ENCODE data around the gene L3MBTL4. TPM values are rescaled to one million over a fixed set of nuclear protein-coding genes. Genes with fewer than 3 reads are reported as not detected.
"Not testable (repeated sequence)": the region's sequence is repeated elsewhere in the genome, so short reads cannot be mapped to it uniquely, and the experiment has no call there.

L3MBTL4 gene
- total RNA-seq, 1 experiment from 2014 or later: 10.6 TPM

- H3K27ac ChIP-seq: no peak overlapping the region
- H3K36me3 ChIP-seq: no peaks in the 10 kb centered on the region
- no peak for DNase-seq (ENCODE audit: low read depth in 1 of 2, low spot score in 2 of 2)
- no peaks in the 10 kb centered on the region for H3K9me3 ChIP-seq (replicated peaks)
- no peaks in the 10 kb centered on the region for H3K27me3 ChIP-seq (replicated peaks)
- H3K4me1 ChIP-seq (replicated peaks): peaks cover 36% of the 10 kb centered on the region
- H3K4me3 ChIP-seq: no peak overlapping the region
These were observed 16.7 kb downstream of the L3MBTL4 start for GRCh38 chr18:6397931-6398566.

DNA sequence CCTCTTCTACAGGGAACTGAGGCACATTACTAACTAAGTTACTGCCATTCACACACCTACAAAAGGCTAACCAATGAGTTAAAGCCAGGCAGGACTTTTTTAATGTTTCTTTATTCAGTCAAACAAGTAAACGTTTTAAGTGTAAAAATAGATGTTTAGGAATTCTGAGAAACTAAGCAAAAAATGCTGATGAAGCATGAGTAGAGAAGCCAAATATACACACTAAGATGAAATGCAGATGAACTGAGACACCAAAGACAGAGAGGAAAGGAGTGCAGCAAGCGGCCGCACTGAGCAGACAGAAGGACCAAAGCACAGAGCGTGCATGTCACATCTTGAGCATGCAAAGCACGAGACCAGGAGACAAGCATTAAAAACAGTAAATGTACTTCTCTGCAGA is 17.9 kb downstream of the L3MBTL4 start:
- Histone ChIP-seq H3K9me3 (replicated peaks) (no peaks in the 10 kb centered on the region), H3K4me1 (replicated peaks) (peaks cover 36% of the 10 kb centered on the region), H3K4me3 (no peak overlapping the region), H3K27ac (peak overlapping the region; percentile 64), H3K36me3 (no peaks in the 10 kb centered on the region), H3K27me3 (replicated peaks) (no peaks in the 10 kb centered on the region)
- DNase-seq (ENCODE audit: low read depth in 1 of 2, low spot score in 2 of 2): no peak

- no peaks in the 10 kb centered on the region for H3K27me3 ChIP-seq (replicated peaks)
- H3K36me3 ChIP-seq: no peaks in the 10 kb centered on the region
- H3K9me3 ChIP-seq (replicated peaks): no peaks in the 10 kb centered on the region
- peak overlapping the region; percentile 64 for H3K27ac ChIP-seq
- peak; percentile 79 to 89 for DNase-seq (ENCODE audit: low read depth in 1 of 2, low spot score in 2 of 2)
- peaks cover 36% of the 10 kb centered on the region for H3K4me1 ChIP-seq (replicated peaks)
- H3K4me3 ChIP-seq: no peak overlapping the region
These were observed 18.4 kb downstream of the L3MBTL4 start for GRCh38 chr18:6396276-6396675.

DNA sequence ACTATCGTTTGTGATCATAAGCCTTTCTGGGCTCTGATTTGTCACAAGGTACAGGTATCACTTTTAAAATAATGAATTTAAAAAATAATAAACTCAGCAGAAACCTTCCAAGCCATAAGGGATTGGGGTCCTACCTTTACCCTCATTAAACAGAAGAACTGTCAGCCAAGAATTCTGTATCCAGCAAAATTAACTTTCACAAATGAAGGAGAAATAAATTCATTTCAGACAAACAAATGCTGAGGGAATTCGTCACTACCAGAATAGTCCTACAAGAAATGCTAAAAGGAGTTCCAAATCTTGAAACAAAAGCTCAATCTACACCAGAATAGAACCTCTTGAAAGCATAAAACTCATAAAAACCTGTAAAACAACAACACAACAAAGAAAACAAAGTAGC is 25.7 kb downstream of the L3MBTL4 start:
- DNase-seq (ENCODE audit: low read depth in 1 of 2, low spot score in 2 of 2): no peak
- Histone ChIP-seq H3K27ac (no peak overlapping the region), H3K27me3 (replicated peaks) (no peaks in the 10 kb centered on the region), H3K9me3 (replicated peaks) (no peaks in the 10 kb centered on the region), H3K4me1 (replicated peaks) (no peaks in the 10 kb centered on the region), H3K4me3 (no peak overlapping the region), H3K36me3 (no peaks in the 10 kb centered on the region)

DNA sequence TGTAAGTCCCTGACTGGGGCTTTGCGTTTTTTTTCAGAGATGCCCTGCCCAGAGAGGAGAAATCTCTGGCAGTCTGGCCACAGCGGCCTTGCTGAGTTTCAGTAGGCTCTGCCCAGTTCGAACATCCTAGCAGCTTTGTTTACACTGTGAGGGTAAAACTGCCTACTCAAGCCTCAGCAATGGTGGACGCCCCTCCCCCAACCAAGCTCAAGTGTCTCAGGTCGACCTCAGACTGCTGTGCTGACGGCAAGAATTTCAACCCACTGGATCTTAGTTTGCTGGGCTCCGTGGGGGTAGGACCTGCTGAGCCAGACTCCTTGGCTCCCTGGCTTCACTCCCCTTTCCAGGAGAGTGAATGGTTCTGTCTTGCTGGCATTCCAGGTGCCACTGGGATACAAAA is 31.7 kb downstream of the L3MBTL4 start:
- no peaks in the 10 kb centered on the region for H3K27me3 ChIP-seq (replicated peaks)
- H3K4me1 ChIP-seq (replicated peaks): peaks cover 9% of the 10 kb centered on the region
- no peak overlapping the region for H3K27ac ChIP-seq
- DNase-seq (ENCODE audit: low read depth in 1 of 2, low spot score in 2 of 2): no peak
- H3K36me3 ChIP-seq: no peaks in the 10 kb centered on the region
- no peak overlapping the region for H3K4me3 ChIP-seq
- no peaks in the 10 kb centered on the region for H3K9me3 ChIP-seq (replicated peaks)

DNA sequence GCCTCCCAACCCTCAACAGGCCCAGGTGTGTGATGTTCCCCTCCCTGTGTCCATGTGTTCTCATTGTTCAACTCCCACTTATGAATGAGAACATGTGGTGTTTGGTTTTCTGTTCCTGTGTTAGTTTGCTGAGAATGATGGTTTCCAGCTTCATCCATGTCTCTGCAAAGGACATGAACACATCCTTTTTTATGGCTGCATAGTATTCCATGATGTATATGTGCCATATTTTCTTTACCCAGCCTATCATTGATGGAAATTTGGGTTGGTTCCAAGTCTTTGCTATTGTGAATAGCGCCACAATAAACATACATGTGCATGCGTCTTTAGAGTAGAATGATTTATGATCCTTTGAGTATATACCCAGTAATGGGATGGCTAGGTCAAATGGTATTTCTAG is 37.2 kb downstream of the L3MBTL4 start:
- peaks cover 11% of the 10 kb centered on the region for H3K4me1 ChIP-seq (replicated peaks)
- not testable (repeated sequence) for H3K36me3 ChIP-seq; H3K27me3 ChIP-seq (replicated peaks); DNase-seq (ENCODE audit: low read depth in 1 of 2, low spot score in 2 of 2); H3K4me3 ChIP-seq; H3K9me3 ChIP-seq (replicated peaks); H3K27ac ChIP-seq

DNA sequence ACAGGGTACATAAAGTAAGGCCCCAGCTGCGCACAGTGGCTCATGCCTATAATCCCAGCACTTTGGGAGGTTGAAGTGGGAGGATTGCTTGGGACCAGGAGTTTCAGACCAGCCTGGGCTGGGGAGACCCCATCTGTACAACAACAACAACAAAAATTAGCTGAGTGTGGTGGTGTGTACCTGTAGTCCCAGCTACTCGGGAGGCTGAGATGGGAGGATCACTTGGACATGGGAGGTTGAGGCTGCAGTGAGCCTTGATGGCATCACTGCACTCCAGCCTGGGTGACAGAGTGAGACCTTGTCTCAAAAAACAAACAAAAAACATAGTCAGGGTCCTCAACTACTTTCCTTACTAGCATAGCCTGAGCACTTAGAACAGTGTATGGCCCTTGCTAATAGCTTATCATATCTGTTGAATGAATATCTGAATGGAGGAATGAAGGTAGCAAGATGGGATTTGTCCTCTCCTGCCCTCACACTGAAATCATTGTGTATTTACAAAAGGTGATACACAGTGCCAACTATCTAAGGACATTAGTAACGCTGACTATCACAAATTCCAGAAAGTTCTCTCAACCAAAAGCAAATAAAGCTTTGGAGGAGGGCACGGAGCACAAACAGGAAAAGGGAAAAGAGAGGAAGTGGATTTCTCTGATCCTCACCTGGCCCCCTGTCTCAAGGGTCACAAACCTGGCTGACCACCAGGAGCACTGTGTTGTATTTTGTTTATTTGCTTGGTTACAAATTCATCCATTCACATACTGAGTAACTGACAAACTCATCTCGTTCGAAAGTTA is 38.1 kb downstream of the L3MBTL4 start:
- no peak for DNase-seq (ENCODE audit: low read depth in 1 of 2, low spot score in 2 of 2)
- Histone ChIP-seq H3K36me3 (no peaks in the 10 kb centered on the region), H3K27me3 (replicated peaks) (no peaks in the 10 kb centered on the region), H3K9me3 (replicated peaks) (no peaks in the 10 kb centered on the region), H3K4me1 (replicated peaks) (peaks cover 11% of the 10 kb centered on the region), H3K27ac (no peak overlapping the region), H3K4me3 (no peak overlapping the region)

GRCh38 chr18:6374935-6375529 is 39.7 kb downstream of the L3MBTL4 start:
- no peak for DNase-seq (ENCODE audit: low read depth in 1 of 2, low spot score in 2 of 2)
- Histone ChIP-seq H3K9me3 (replicated peaks) (no peaks in the 10 kb centered on the region), H3K4me3 (no peak overlapping the region), H3K27ac (peak overlapping the region; percentile 13; the same call in 1 of the 2 replicates), H3K36me3 (no peaks in the 10 kb centered on the region), H3K4me1 (replicated peaks) (peaks cover 22% of the 10 kb centered on the region), H3K27me3 (replicated peaks) (no peaks in the 10 kb centered on the region)

GRCh38 chr18:6374340-6374739 is 40.4 kb downstream of the L3MBTL4 start:
- H3K36me3 ChIP-seq: no peaks in the 10 kb centered on the region
- H3K4me3 ChIP-seq: no peak overlapping the region

GRCh38 chr18:6373187-6373586 is 41.5 kb downstream of the L3MBTL4 start:
- H3K27ac ChIP-seq: no peak overlapping the region
- peaks cover 24% of the 10 kb centered on the region for H3K4me1 ChIP-seq (replicated peaks)
- H3K9me3 ChIP-seq (replicated peaks): no peaks in the 10 kb centered on the region
- no peak for DNase-seq (ENCODE audit: low read depth in 1 of 2, low spot score in 2 of 2)
- H3K4me3 ChIP-seq: no peak overlapping the region
- H3K36me3 ChIP-seq: no peaks in the 10 kb centered on the region
- no peaks in the 10 kb centered on the region for H3K27me3 ChIP-seq (replicated peaks)

More at GRCh38 chr18:6374340-6374739, 40.4 kb downstream of the L3MBTL4 start:
- peak in 1 of 2 experiments; percentile 72 for DNase-seq (ENCODE audit: low read depth in 1 of 2, low spot score in 2 of 2)
- H3K9me3 ChIP-seq (replicated peaks): no peaks in the 10 kb centered on the region
- H3K4me1 ChIP-seq (replicated peaks): peaks cover 23% of the 10 kb centered on the region
- H3K27me3 ChIP-seq (replicated peaks): no peaks in the 10 kb centered on the region
- peak overlapping the region; percentile 13; the same call in 1 of the 2 replicates for H3K27ac ChIP-seq

DNA sequence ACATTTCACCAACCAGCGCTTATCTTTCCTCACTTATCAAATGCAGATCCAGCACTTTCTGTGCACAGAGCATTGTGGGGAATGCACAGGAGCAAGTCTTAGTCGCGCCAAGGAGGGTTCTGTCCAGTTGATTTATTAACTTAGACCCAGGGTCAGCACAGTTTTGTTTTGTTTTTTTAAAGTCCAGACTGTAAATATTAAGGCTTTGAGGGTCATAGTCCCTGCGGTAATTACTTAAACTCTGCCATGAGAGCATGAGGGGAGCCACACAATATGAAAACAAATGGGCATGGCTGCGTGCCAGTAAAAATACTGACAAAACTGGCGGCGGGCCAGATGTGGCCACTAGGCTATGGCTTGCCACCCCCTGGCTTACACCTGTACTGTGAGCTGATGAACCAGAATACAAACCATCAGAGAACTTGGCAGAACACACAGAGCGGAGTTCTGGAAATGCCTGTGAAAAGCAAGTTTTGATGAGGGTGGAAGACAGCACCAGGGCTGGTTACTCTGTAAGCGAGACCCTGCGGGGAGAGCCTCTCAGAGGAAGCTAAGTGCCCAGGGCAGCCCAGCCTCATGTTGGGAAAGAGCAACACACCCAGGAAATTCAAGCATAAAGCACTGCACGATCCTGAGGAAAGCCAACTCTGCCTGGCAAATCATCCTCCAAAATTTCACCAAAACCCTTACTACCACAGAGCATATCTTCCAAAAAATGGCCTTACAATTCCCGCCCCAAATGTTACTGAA is 43.6 kb downstream of the L3MBTL4 start:
- no peaks in the 10 kb centered on the region for H3K27me3 ChIP-seq (replicated peaks)
- DNase-seq (ENCODE audit: low read depth in 1 of 2, low spot score in 2 of 2): peak; percentile 49 to 55
- H3K9me3 ChIP-seq (replicated peaks): no peaks in the 10 kb centered on the region
- no peak overlapping the region for H3K4me3 ChIP-seq
- peaks cover 26% of the 10 kb centered on the region for H3K4me1 ChIP-seq (replicated peaks)
- no peak overlapping the region for H3K27ac ChIP-seq
- no peaks in the 10 kb centered on the region for H3K36me3 ChIP-seq

DNA sequence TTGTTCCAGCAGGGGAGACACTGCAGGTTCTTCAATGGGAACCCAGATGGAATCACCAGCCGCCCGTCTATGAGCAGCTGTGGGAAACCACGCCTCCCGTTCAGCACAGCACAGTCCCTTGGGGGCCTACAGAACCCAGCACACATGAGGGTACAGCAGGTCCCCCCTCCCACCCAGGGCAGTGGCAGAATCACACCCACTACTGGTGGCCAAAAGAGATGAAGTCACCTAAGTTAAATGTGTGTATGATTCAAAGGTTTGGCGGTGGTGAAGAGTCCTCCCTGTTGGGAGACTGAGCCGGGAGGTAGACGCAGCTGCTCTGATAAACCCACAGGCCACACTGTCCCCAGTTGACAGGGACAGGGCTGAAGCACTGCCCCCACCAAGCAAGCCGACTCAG is 44.3 kb downstream of the L3MBTL4 start:
- no peaks in the 10 kb centered on the region for H3K36me3 ChIP-seq
- H3K4me3 ChIP-seq: no peak overlapping the region
- peaks cover 26% of the 10 kb centered on the region for H3K4me1 ChIP-seq (replicated peaks)
- no peak overlapping the region for H3K27ac ChIP-seq
- H3K9me3 ChIP-seq (replicated peaks): no peaks in the 10 kb centered on the region
- DNase-seq (ENCODE audit: low read depth in 1 of 2, low spot score in 2 of 2): peak in 1 of 2 experiments; percentile 39
- no peaks in the 10 kb centered on the region for H3K27me3 ChIP-seq (replicated peaks)

DNA sequence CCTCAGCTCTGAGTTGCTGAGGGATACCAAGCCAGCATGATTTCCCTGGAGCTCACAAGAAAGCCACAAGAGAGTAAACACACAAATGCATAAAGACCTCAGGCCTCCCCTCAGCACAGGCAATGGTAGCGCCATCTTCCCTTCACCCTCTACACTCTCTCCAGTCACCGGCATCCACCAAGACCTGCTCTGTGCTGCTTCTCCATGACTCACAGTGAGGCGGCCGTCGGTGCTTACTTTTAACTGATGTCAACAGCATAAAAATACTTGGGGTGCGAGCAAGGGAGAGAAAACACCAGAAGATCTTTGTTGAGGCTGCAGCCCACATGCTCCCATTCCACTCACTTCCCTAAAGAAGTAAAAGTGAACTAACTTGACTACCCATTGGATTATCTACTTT is 46.7 kb downstream of the L3MBTL4 start:
- no peak for DNase-seq (ENCODE audit: low read depth in 1 of 2, low spot score in 2 of 2)
- Histone ChIP-seq H3K36me3 (no peaks in the 10 kb centered on the region), H3K27me3 (replicated peaks) (no peaks in the 10 kb centered on the region), H3K27ac (no peak overlapping the region), H3K9me3 (replicated peaks) (no peaks in the 10 kb centered on the region), H3K4me1 (replicated peaks) (peaks cover 16% of the 10 kb centered on the region), H3K4me3 (no peak overlapping the region)
